Hippocampal formation (tissue), 2 donors: ENCODE data around the gene DSG2.

ENCODE experiments used
- DNase-seq, 2 donors: peaks; one replicate each; lab custom pipeline; 2025; lab: John Stamatoyannopoulos, UW

DSG2 gene

DNA sequence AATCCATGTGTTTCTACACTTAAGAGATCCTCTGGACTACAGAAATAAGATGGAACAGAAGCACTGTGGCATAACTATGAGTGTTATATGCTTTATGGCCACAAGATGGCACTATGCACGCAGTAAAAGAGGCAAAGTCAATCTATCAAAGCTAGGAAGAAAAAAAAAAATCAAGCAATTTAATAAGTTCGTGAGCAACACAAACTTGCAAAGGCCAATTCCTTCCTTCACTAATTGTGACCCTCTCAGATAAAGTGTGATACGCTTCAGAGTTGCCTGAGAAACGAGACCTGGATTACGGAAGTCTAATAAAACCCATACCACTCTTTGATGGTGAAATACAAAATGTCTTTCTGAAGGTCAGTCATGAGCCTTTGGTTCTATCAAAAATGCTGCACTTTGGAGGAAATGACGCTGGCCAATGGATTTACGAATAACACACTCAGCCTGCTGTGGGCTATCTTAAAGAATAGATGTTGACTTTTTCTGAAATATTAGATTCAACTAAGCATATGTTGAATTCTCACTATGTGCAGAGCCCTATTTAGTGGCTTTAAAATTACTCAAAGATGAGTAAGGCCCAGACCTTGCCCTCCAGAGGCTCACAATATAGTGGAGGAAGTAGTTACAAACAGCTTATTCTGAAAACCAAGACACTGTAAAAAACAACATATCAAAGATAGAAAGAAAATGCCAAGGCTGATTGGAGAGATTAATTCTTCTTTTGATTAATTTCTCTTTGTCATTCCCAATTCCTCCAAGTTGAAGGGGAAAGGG lies 58.2 kb downstream of the DSG2 start:
- DNase-seq, result peak; percentile 26 to 52

DNA sequence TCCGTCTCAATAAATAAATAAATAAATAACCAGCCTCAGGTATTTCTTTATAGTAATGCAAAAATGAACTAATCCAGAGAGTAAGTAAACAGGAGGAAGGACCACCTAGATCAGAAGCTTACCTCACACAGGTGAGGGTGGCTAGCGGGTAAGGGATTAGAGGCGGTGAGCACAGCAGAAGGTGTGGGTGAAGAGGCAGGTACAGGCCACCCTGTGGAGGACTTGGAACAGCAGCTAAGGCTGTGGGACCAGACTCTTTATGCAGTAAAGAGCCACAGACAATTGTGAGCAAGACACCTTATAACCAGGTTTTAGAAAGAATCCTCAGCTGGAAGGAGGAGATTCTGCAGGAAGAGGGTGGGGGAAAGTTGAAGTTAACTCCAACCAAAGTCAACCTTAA lies 59.5 kb downstream of the DSG2 start:
- no peak for DNase-seq

DNA sequence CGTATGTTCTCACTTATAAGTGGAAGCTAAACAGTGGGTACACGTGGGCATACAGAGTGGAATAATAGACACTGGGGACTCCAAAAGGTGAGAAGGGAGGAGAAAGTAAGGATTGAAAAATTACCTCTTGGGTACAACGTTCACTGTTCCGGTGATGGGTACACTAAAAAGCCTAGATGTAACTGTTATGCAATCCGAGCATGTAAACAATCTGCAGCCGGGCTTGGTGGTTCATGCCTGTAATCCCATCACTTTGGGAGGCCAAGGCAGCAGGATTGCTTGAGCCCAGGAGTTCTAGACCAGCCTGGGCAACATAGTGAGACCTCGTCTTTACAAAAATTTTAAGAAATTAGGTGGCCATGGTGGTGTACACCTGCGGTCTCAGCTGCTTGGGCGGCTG lies 60.6 kb downstream of the DSG2 start:
- DNase-seq, result no peak

DNA sequence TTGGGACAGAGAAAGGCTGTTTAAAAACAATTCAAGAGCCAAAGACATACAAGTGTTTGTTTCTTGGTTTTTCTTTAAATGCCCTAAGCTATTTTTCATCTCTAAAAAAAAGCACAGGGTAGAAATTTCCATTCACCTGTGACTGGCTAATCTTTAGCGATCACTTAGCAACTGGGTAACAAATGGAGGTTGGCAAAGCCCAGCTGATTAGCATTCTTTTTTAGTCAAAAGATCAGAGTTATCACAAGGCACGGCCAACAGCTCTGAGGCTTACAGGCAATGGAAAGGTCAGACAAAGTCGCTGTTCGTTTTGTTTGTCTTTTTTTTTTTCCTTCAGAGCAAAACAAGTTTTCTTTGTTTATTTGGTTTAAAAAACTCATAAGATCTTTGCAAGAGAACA lies 64.7 kb downstream of the DSG2 start:
- DNase-seq, result no peak

DNA sequence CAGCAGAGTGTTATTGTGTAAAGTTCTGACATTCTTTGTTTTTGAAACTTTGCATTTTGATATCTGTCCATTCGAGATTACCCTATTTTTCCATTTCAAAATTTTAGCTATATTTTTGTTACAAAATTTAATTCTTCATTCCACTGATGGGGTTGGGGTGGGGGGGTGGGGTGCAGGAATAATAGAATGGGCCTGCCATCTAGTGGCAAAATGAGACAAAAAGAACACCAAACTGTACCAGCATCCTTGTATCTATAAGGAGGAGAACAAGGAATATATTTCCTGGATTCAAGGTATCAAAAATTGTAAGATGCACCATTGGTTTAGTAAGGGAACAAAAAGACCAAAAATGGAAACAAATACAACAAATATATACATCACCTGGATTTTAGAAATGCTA lies 65.8 kb downstream of the DSG2 start:
- no peak for DNase-seq

DNA sequence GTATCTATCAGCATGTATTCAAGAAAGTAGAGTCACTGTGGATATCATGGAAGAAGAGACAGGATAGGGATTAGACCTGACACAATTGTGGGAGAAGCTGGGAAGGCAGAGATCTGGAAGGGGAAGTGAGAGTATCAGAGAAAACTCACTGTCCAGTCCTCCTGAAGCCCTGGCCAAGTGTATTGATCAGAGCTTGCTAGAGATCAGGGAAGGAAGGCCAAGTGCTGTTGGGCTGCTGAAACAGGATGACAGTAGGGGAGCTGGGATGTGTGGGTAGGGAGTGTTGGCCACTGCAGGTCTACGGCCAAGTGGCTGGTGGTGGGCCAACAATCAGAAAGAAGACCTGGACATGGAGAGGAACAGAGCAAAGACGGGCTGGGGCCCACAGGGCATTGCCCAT lies 67.4 kb downstream of the DSG2 start:
- DNase-seq, result no peak

DNA sequence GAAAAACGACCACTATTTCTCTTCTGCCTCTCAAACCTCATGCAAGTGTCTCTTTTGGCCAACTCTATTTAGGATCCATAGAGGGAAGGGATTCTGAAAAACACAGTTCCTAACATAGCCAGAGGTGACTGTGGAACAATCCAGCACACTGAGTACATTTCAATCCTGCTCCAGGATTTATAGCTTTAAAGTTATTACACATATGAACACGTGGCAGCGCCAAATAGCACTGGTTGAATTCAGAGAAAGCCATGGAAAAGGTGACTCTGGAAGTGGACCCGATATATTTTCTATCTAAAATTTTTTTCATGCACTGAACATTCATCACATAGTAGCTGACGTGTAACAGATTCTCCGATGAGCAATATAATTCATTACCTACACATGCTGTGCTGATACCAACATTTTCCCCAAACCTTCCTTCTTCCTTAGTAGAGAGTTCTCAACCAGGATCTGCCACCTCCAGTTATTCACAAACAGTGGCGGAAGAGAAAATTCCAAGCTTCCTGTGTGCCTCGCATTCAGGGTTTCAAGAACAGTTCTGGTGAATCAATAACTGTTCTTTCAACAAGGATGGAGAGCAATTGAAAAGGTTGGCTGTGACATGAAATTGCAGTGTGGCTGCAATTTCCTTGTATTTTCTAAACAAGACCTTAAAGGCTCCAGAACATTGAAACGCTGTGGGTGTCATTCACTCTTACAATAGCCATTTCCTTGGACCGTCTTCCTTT lies 68.0 kb downstream of the DSG2 start:
- DNase-seq, result no peak

DNA sequence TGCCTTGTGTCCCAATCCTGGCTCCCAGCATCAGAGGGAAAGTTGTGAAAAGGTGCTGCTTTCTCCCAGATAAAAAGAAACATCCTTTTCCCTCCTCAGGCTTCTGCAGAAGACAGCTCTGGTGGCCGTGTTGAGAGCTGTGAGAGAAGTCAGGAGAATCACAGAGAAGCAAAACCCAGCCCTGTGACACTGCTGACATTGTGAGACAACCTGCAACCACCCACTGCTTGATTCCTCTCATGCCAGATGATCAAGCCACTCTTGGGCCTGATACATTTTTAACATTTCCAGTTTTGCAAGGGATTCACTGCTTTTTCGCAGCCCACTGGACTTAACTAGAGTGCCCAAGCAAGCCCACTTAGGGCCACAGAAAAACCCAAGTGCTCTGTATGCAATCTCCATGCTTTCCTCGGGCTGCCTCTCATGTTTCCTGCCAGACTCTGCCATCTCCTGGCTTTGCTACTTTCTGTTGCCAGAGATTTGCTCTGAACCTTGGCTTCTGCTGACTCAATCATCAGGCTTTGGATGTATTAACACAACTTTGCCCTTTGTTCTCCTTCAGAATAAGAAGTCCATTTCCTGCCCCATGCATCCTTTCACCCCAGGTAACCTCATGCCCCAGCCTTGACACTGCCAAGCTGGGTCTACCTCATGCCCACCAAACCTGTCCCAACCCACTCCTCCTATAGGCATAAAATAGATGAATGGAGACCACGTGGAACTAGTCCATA lies 68.8 kb downstream of the DSG2 start:
- DNase-seq, result no peak

DNA sequence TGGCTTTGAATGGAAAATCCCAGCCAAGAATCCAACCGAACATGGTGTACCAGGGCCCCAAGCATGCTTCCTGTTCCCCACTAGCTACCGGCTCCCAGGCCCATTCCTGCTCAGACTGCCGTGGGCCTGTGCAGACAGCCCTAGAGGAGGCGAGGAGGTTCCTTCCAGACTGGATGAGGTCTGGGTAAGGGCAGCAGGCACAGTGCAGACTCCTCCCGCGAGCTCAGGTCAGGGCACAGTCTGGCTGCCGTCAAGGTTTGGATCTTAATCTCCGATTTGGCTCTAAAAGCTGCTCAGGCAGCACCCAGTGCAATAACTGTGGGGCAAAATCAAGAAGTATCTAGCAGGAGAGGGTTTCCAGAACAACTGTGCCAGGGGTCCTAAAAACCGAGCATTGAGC lies 74.4 kb downstream of the DSG2 start:
- no peak for DNase-seq

DNA sequence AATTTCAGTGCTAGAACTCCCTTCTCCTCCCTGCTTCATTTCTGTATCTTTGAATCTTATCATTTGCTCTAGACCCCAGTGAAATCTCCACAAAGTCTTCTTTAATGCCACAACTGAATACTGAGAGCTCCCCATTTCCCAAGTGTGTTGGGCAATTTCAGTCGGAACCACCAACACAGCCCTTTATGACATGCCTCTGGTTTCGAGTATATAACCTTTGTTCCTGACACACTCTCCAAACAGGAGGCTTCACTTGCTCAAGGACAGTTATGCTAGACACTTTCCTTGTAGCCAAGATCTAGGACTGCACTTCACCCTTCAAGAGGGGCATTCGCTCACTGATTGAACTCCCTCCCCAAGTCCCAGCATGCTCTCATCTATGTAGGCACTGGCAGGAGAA lies 75.1 kb downstream of the DSG2 start:
- DNase-seq, result no peak

DNA sequence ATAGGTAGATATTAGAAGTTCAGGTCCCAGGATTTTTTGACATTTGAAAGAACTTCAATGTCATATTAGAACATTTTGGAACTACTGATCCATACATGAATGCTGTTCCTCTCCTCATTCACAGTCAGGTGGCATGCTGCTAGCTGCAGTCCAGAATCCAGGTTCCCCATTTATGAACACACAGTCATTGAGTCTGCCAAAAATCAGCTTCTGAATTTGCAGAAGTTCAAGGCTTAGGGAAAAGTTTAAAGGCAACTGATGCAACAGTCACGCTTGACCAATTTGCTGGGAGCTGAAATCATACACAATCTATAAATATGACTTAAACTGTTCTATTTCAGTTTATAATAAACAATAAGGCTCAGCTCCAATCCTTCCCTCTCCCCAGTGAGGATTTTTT lies 76.4 kb downstream of the DSG2 start:
- DNase-seq, result no peak

DNA sequence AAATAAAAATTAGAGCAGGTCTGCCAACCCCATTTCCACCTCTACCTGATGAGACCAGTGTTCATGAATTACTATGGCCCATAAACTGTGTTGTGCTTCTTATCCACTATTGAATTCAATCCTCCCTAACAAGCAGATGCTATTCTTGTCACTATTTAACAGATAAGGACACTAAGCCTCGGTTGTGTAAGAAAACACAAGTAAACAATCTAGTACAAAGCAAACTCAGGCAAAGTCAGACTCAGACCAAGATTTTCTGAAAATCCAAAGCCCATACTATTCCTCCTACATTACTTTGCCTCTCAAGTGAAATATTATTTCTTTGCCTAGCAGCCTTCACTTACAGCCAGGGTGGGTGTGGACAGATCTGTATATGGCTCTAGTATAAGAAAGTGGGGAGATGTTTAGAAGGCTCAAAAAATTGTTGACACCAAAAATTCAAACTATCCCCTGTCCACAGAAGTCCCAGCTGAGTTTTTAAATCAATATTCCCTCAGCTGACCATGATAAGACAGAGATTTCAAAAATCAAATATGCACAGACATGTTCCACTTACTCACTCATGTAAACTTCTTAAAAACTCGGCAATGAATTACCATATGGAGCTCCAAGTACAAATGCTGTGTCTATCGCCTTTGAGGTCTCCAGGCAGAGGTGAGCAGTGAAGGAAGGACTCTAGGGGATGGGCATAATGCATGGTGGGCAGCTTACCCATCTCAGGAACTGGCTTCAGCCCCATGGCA lies 77.7 kb downstream of the DSG2 start:
- DNase-seq, result no peak

DNA sequence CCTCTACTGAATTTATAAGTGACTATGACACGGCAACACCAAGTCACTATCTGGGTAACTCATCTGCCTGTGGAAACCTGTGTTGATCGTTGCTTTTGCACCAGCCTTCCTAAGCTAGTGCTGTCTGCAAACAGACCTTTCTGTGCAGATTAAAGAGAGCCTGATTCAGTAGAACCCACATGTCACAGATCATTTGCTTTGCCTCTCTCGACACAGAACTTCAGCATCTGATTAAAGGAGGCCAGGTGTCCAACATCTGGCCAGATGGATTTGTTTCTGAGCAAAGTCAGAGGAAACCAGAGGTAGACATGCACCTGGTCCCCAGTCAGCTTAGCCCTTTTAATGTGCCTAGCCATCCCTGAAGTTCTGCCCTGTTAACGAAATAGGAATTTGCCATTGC lies 78.7 kb downstream of the DSG2 start:
- DNase-seq, result no peak

DNA sequence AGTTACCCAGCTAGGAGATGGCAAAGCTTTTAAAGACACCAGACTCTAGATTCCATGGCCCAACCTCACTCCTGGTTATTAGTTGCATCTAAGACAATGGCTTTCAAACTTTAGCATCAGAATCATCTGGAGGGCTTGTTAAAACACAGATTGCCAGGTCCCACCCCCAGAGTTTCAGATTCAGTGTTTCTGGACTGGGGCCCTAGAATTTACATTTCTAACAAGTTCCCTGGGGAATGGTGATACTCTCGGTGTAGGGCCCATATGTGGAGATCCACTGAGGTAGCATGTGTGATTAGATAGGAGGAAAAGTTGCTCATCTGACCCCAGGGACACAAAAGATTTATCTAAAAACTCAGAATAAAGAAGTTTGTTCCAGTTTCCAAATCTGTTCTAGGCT lies 79.2 kb downstream of the DSG2 start:
- no peak for DNase-seq

DNA sequence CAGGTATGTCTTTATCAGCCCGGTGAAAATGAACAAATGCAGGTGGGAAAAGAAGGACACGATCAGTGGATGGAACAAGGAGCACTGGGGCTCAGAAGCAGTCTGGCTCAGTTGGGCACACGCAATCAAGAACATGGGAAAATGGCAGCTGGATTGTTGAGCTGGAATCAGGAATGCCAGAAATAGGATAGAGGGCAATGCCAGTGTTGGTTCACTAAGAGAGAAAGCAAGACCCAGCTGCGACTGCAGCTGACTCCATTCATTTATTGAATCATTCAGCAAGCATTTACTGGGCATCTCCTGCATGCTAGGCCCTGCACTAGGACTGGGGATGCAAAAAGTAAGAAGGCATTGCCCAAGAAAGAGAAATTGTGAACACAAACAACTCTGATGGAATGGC lies 80.1 kb downstream of the DSG2 start:
- no peak for DNase-seq

DNA sequence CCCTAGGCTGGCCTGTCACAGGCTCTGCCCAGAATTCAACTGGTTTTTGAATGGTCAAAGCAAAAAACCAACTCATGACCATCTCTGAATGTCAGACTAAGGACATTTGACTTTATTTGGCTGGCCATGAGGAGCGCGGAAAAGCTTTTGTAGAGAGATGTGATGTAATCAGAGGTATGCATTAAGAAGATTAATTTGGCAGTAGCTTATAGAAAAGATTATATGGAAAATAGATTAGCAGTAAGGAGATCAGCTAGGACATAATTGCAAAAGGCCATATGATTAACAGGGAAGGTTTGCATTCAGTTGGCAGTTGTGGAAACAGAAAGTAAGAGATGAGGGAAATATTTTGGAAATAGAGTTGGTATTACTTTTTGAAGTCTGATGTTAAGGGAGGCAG lies 81.4 kb downstream of the DSG2 start:
- DNase-seq, result no peak

DNA sequence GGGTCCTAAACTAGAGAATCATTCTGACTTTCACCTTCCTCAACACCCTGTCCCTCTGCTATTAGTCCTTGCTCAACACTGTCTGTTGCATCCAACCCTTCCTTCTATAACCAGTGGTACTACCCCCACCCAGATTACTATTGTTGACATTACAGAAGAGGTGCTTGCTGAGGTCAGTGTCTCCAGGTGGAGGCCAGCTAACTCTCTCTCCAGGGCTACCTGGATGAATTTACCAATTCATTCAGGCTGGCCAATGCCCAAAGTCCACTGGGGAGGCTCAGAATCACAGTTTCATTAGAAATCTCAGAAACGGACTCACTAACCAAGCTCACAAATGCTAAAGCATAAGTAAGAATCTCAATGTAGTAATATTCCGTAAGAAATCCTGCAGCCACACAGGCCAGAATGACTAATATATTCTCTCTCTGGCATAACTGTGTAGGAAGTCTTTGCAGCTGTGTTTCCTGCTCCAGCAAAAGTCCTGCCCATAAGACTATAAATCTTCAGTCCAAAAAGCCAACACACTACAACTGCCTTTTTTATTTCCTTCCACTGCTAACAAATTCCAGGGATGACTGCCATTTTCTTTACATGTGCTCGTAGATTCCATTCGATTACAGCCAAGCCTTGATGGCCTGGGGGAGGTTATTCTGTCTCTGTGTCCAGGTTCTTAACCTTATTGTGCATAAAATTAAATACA lies 83.7 kb downstream of the DSG2 start:
- DNase-seq, result no peak

DNA sequence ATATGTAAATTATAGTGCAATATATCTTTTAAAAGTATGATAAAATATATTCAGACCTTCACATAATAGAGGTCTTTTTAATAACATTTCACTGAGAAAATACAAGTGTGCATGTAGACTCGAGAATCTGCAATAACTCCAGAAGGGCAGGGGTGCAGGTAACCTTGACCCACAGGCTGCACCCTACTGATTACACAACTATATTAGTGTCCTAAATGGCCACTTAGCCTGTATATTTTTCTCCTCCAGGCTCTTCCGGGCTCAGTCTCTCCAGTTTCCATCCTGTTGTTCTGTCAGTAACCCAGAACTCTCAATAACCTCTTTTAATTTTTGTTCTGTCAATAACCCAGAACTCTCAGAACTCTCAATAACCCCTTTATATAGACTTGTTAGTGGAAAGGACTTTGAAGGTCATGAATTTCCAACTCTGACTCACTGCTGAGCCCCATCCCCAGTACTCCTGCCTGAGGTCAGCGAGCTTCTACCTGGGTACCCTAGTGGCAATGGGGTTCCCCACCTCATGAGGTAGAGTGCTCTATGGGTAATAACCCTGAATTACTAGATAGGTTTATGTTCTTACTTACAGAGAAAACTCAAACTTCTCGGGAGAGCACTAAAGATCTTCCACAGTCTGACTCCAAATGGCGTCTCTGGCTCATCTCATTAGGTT lies 85.3 kb downstream of the DSG2 start:
- DNase-seq, result no peak

DNA sequence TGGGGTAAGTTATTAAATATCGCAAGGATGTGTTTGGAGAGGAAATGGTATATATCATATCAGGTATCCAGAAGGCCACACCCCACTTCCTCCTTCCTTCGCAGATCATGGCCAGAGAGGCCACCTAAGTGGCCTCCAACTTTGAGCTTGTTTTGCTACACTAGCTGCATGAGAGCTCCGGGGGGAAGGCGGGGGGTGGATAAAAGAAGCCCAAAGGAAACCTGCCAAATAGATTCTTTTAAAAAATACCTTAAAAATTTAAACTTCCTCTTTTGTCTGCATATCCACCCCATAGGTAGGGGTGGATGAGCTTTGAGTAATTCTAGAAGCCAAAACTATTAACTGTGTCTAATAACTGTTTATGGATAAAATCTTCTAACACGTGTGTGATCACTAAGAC lies 88.0 kb downstream of the DSG2 start:
- no peak for DNase-seq

DNA sequence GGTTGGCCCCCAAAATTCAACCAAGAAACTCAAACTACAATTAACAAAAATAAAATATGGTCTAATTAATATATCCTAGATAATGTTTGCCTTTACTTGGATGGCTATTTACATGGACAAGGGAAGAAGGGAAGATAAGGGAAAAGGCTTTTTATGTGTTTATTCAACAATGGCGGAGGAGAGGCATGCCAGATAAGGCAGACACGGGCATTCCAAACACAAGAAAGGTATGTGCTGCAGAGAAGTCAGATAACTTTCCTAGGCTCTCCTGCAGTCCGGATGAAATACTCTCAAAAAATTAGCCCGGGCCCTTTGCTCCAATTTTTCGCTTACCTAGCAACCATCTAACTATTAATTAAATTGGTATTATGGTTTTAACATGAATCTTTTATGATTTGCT lies 88.6 kb downstream of the DSG2 start:
- DNase-seq, result no peak

DNA sequence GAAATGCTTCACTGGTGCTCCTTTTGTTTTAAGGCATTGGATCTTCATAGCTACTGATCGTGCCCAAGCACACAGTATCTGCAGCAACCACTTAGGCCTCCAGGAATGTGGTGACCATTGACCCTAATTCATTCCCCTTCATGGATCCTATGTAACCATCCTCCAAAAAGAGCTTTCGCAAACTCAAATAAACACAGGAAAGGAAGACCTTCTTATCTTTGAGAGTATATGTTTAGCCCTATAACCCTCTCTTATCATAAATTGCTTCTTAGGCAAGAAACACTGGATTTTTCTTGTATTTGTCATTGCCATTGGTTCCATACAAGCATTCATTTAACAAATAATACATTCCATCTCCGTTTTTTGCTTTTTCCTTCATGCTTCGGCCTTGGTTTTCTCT lies 89.6 kb downstream of the DSG2 start:
- DNase-seq, result no peak
